NAMALWA (cell line): ENCODE results near the gene KDELR3.

Experiments used
- DNase-seq: peaks from one replicate; pipeline ENCODE4 v3.0.0-alpha.2; 2015; ENCODE audit warnings: low spot score

Gene KDELR3

DNA sequence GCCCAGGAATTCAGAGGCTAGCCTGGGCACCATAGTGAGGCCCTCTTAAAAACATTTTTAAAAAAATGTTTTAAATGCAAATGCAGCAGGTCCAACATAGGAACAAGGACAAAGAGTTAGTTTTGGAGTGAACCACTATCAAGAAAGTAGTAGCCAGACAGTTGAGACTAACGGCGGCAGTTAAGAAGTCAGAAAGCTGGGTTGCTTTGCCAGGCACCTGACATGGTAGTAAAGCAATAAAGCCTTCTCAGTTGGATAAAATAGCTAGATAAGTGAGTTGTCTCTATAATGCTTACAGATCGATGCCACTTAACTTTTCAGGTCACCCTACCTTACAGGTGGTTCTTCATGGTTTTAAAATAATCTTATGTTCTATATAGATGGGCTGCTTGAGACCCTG is 55.1 kb downstream of the KDELR3 start:
- no peak for DNase-seq

DNA sequence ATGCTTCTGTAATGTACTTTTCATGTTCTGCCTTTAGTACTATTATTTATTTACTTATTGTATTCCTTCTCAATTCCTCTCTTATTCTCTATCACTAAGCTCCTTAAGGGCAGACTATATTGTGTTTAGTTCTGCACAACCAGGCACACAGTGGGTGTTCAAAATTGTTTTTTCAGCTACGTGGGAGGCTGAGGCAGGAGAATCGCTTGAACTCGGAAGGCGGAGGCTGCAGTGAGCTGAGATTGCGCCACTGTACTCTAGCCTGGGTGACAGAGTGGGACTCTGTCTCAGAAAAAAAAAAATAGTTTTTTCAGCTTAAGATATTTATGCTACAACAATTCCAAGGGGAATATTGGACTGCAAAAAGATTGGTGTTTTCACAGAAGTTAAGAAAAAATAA is 55.6 kb downstream of the KDELR3 start:
- no peak for DNase-seq

DNA sequence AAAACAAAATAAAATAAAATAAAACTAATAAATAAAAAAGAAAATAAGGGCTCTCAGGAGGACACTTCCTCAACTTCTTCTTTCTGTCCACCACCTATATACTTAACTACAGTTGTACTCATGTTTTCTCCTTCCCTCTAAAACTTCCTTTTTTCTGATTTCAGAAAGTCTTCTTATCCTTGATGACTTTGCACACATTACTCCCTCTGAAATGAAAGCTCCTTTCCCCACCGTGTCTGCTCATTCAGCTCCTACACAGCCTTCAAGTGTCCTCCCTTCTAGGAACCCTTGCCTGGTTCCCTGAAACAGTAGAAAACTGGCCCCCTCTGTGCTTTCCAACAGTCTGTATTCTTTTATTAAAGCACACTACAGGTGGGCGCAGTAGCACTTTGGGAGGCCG is 56.5 kb downstream of the KDELR3 start:
- no peak for DNase-seq

DNA sequence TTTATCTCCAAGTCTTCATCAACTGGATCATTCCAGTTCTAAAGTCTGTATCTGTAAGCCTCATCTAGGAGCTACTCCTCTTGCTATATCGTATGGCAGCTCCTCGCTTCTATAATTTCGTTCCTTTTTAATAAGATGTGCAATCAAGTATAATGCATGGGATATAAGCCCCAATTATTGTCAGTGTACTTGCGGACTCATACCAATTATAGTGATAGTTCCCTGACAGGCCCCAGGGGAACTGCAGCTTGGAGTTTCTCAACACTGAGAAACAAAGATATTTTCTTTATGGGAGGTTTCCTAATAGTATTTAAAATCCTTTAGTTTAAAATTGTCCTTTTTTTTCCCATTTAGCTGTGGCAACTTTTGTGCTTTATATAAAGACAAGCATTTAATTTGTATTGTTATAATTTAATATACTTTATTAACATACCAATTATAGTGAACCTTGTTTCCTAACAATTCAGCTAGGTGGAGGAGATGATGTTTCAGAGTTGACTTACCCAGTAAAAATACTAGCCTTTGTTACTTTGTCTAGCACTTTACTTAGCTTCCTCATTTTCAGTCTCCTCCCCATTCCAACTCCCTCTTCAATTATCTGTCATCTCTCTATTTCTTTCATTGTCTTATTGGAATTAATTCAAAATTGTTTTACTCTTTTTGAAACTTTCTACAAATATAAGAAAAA is 63.5 kb downstream of the KDELR3 start:
- peak; percentile 23 for DNase-seq
